HEK293T (cell line): Measurements from ENCODE around the gene LRPAP1.

Experiments
- CTCF ChIA-PET: fragments of 350-600 bp; formaldehyde crosslinking; extraction: SDS; loops from one replicate; lab custom pipeline; 2021; ENCODE audit warnings: antibody characterized with exemption, inconsistent platforms; lab: Yijun Ruan, JAX
- POLR2A ChIA-PET: fragments of 350-600 bp; formaldehyde crosslinking; extraction: SDS; loops from one replicate; lab custom pipeline; 2020; ENCODE audit warnings: antibody characterized with exemption, inconsistent platforms; lab: Yijun Ruan, JAX
- DNase-seq: peaks from one replicate; pipeline ENCODE4 v3.0.0; 2012; ENCODE audit warnings: mixed read lengths; ENCODE audit errors: extremely low spot score
- ARNT ChIP-seq: fragments of 450-650 bp; IDR thresholded peaks from 2 replicates; pipeline ENCODE4 v1.6.1; 2017; ENCODE audit warnings: mild to moderate bottlenecking
- BHLHE40 ChIP-seq: fragments of 450-650 bp; IDR thresholded peaks from 2 replicates; pipeline ENCODE4 v1.6.1; 2016; ENCODE audit warnings: mild to moderate bottlenecking, moderate library complexity, borderline replicate concordance
- CTBP1 ChIP-seq: fragments of 450-650 bp; IDR thresholded peaks from 2 replicates; pipeline ENCODE4 v1.6.1; 2016; ENCODE audit warnings: borderline replicate concordance
- ELF4 ChIP-seq: fragments of 450-650 bp; IDR thresholded peaks from 2 replicates; pipeline ENCODE4 v1.6.1; 2017; ENCODE audit warnings: antibody characterized with exemption
- FOXA1 ChIP-seq: fragments of 450-650 bp; IDR thresholded peaks from 2 replicates; pipeline ENCODE4 v1.6.1; 2016; ENCODE audit warnings: mild to moderate bottlenecking
- FOXK2 ChIP-seq: fragments of 450-650 bp; IDR thresholded peaks from 2 replicates; pipeline ENCODE4 v1.6.1; 2016; ENCODE audit warnings: mild to moderate bottlenecking
- FOXM1 ChIP-seq: fragments of 450-650 bp; IDR thresholded peaks from 2 replicates; pipeline ENCODE4 v1.6.1; 2017; ENCODE audit warnings: mild to moderate bottlenecking, borderline replicate concordance
- HDGF ChIP-seq: fragments of 450-650 bp; IDR thresholded peaks from 2 replicates; pipeline ENCODE4 v1.6.1; 2017; ENCODE audit warnings: antibody characterized with exemption, borderline replicate concordance
- L3MBTL2 ChIP-seq: fragments of 450-650 bp; conservative IDR thresholded peaks from 2 replicates; pipeline ENCODE4 v1.6.1; 2016; ENCODE audit warnings: mild to moderate bottlenecking
- LEF1 ChIP-seq: fragments of 450-650 bp; IDR thresholded peaks from 2 replicates; pipeline ENCODE4 v1.6.1; 2017; ENCODE audit warnings: mild to moderate bottlenecking, borderline replicate concordance
- NFRKB ChIP-seq: fragments of 450-650 bp; IDR thresholded peaks from 2 replicates; pipeline ENCODE4 v1.6.1; 2016; ENCODE audit warnings: mild to moderate bottlenecking, moderate library complexity
- PKNOX1 ChIP-seq: fragments of 450-650 bp; IDR thresholded peaks from 2 replicates; pipeline ENCODE4 v1.6.1; 2016
- SP1 ChIP-seq: fragments of 450-650 bp; IDR thresholded peaks from 2 replicates; pipeline ENCODE4 v1.6.1; 2017
- SUZ12 ChIP-seq: fragments of 450-650 bp; IDR thresholded peaks from 2 replicates; pipeline ENCODE4 v1.6.1; 2016; ENCODE audit warnings: mild to moderate bottlenecking
- TARDBP ChIP-seq: fragments of 450-650 bp; IDR thresholded peaks from 2 replicates; pipeline ENCODE4 v1.6.1; 2016
- ZNF384 ChIP-seq: fragments of 450-650 bp; IDR thresholded peaks from 2 replicates; pipeline ENCODE4 v1.6.1; 2016

LRPAP1 gene

GRCh38 chr4:3510481-3510880 lies 21.7 kb downstream of the LRPAP1 start:
- TF ChIP-seq FOXA1 (no peak), CTBP1 (no peak), ZNF384 (no peak), L3MBTL2 (no peak), HDGF (no peak), BHLHE40 (no peak), ELF4 (no peak), TARDBP (no peak), LEF1 (no peak), SP1 (no peak), NFRKB (no peak), PKNOX1 (no peak)
- POLR2A ChIA-PET, result no interaction called here
- DNase-seq, result no peak
- CTCF ChIA-PET, result no interaction called here

- ChIA-PET CTCF (no interaction called here), POLR2A (no interaction called here)
- no peak for TF ChIP-seq BHLHE40
- no peak for TF ChIP-seq FOXA1
- no peak for TF ChIP-seq NFRKB
- TF ChIP-seq TARDBP, result no peak
- no peak for TF ChIP-seq CTBP1
Measured at GRCh38 chr4:3508542-3508941, 23.7 kb downstream of the LRPAP1 start.

GRCh38 chr4:3505231-3505630 lies 27.0 kb downstream of the LRPAP1 start:
- no peak for TF ChIP-seq ELF4
- no peak for TF ChIP-seq FOXM1
- TF ChIP-seq ARNT, result no peak
- no peak for TF ChIP-seq SP1
- no peak for TF ChIP-seq CTBP1
- TF ChIP-seq BHLHE40, result no peak
- TF ChIP-seq ZNF384, result no peak
- TF ChIP-seq NFRKB, result no peak
- TF ChIP-seq L3MBTL2, result no peak
- TF ChIP-seq TARDBP, result no peak
- no peak for TF ChIP-seq LEF1
- CTCF ChIA-PET, result interaction anchor here (1.0 kb wide), 1 partner anchor 24 kb away, joined by 5 read pairs; no protein-coding TSS in a partner anchor
- DNase-seq, result no peak
- POLR2A ChIA-PET, result no interaction called here

More at GRCh38 chr4:3508542-3508941, 23.7 kb downstream of the LRPAP1 start:
- no peak for DNase-seq

GRCh38 chr4:3502941-3503936 lies 29.0 kb downstream of the LRPAP1 start:
- CTCF ChIA-PET, result no interaction called here
- TF ChIP-seq SUZ12 (no peak), NFRKB (no peak), ARNT (no peak), ELF4 (no peak), TARDBP (no peak), L3MBTL2 (no peak), LEF1 (no peak), HDGF (no peak), SP1 (no peak), FOXM1 (no peak)
- POLR2A ChIA-PET, result no interaction called here
- no peak for DNase-seq

- TF ChIP-seq BHLHE40, result no peak
- TF ChIP-seq NFRKB, result no peak
- no peak for TF ChIP-seq ZNF384
- no peak for TF ChIP-seq ELF4
- no peak for TF ChIP-seq SP1
- TF ChIP-seq L3MBTL2, result no peak
- no peak for TF ChIP-seq HDGF
- no peak for TF ChIP-seq FOXA1
- TF ChIP-seq ARNT, result no peak
- TF ChIP-seq CTBP1, result no peak
- no peak for TF ChIP-seq TARDBP
- TF ChIP-seq FOXM1, result no peak
- no peak for TF ChIP-seq PKNOX1
- TF ChIP-seq SUZ12, result no peak
- TF ChIP-seq LEF1, result no peak
- TF ChIP-seq FOXK2, result no peak
- POLR2A ChIA-PET, result no interaction called here
- no peak for DNase-seq
- CTCF ChIA-PET, result no interaction called here
Measured at GRCh38 chr4:3501825-3502425, 30.3 kb downstream of the LRPAP1 start.

- ChIA-PET POLR2A (no interaction called here), CTCF (no interaction called here)
- TF ChIP-seq CTBP1 (no peak), ELF4 (no peak), SP1 (no peak), FOXK2 (no peak), HDGF (no peak), SUZ12 (no peak), L3MBTL2 (no peak), NFRKB (no peak), BHLHE40 (no peak), PKNOX1 (no peak)
- DNase-seq, result no peak
Measured at GRCh38 chr4:3501126-3501824, 30.9 kb downstream of the LRPAP1 start.
